DND-41 (cell line): ENCODE measurements around the gene MARCHF9.
A peak's percentile ranks its signal among the peaks of the same experiment; 100 is the strongest.

Experiments
- ATAC-seq: fragments of 200-7000 bp; cut with Tn5 transposase; 3 replicates; pipeline ENCODE4 v1.9.1; 2021; ENCODE audit warnings: low read depth; ENCODE audit not compliant: insufficient read depth
- DNase-seq: peaks from one replicate; pipeline ENCODE4 v3.0.0-alpha.2; 2020
- H2AFZ ChIP-seq: 2 replicates; pipeline ENCODE4 v1.6.0; 2012; ENCODE audit warnings: low read depth, low read length
- H3K27ac ChIP-seq: 2 replicates; pipeline ENCODE4 v1.5.1; 2012; ENCODE audit warnings: low read length, inconsistent platforms
- H3K27me3 ChIP-seq: fragments of 200-600 bp; sonication (generic); 2 replicates; pipeline ENCODE4 v1.6.0; 2012; ENCODE audit warnings: low read length, mild to moderate bottlenecking, inconsistent platforms; ENCODE audit not compliant: insufficient read depth, poor library complexity
- H3K36me3 ChIP-seq: 2 replicates; pipeline ENCODE4 v1.5.1; 2012; ENCODE audit warnings: low read length, inconsistent platforms; ENCODE audit not compliant: insufficient read depth
- H3K4me1 ChIP-seq: 2 replicates; pipeline ENCODE4 v1.5.1; 2012; ENCODE audit warnings: mild to moderate bottlenecking, low read length; ENCODE audit not compliant: insufficient read depth
- H3K4me2 ChIP-seq: 2 replicates; pipeline ENCODE4 v1.6.0; 2012; ENCODE audit warnings: mild to moderate bottlenecking, moderate library complexity, low read length, inconsistent platforms; ENCODE audit not compliant: insufficient read depth
- H3K4me3 ChIP-seq, 2 experiments: fragments of 200-600 bp in 1 of 2; shearing (Covaris generic) in 1 of 2; 2 replicates each; pipeline ENCODE4 v1.5.1; 2012 to 2016; ENCODE audit warnings: inconsistent platforms in 2 of 2, low read length in 2 of 2, mild to moderate bottlenecking in 2 of 2, low read depth in 1 of 2, moderate library complexity in 1 of 2
- H3K79me2 ChIP-seq: 2 replicates; pipeline ENCODE4 v1.6.0; 2012; ENCODE audit warnings: low read length, inconsistent platforms; ENCODE audit not compliant: insufficient read depth
- H3K9ac ChIP-seq: 2 replicates; pipeline ENCODE4 v1.6.0; 2012; ENCODE audit warnings: low read depth, mild to moderate bottlenecking, inconsistent platforms, low read length, moderate library complexity
- H3K9me3 ChIP-seq: 2 replicates; pipeline ENCODE4 v1.5.1; 2012; ENCODE audit warnings: low read length, moderate library complexity, mild to moderate bottlenecking, inconsistent platforms; ENCODE audit not compliant: insufficient read depth, severe bottlenecking
- H4K20me1 ChIP-seq: 2 replicates; pipeline ENCODE4 v1.6.0; 2012; ENCODE audit warnings: low read length; ENCODE audit not compliant: insufficient read depth
- CTCF ChIP-seq: IDR thresholded peaks from 2 replicates; pipeline ENCODE4 v1.5.1; 2012; ENCODE audit warnings: borderline replicate concordance, low read length, moderate library complexity, mild to moderate bottlenecking; ENCODE audit not compliant: poor library complexity, severe bottlenecking; ENCODE audit errors: extremely low read depth
- EZH2 ChIP-seq: IDR thresholded peaks from 3 replicates; pipeline ENCODE4 v1.6.1; 2012; ENCODE audit warnings: borderline replicate concordance, low read depth, mild to moderate bottlenecking, moderate library complexity, low read length, inconsistent platforms; ENCODE audit not compliant: severe bottlenecking

MARCHF9 gene

DNA sequence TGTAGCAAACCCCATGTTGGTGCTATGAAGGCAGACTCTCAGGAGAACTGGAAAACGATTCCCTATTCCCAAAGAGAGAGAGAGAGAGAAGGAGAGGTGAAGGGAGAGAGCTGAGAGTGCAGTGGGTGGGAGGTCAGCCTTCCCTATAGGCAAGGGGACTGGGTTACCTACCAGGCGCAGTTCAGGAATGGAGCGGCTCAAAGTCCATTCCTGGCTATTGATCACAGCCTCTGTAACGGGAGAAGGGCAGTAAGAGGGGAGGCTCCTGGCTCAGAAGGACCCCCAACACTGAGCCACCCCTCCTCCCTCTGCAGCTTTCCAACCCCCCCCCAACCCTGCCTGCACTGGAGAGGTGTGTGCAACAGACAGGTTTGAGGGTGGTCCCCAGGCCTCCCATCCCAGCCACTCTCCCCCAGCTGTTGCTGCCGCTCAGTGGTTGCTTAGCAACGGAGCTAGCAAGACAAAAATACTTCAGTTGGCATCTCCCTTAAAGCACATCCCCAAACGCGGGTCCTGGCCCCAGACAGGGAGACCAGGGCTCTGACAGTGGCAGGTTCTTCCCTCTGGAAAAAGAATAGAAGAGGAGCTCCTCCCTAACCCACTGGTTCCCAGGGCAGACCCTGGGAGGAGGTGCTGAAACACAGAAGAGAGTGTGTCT is 19.6 kb upstream of the MARCHF9 start:
- no peaks in the 10 kb centered on the region for H3K9me3 ChIP-seq
- peaks cover 55% of the 10 kb centered on the region for H3K36me3 ChIP-seq
- ATAC-seq (0 out of 3 replicates have a peak, but pooled peaks have one; percentile 5), DNase-seq (no peak)
- H3K4me3 ChIP-seq: no peak overlapping the region
- no peak overlapping the region for H3K4me2 ChIP-seq
- peaks cover 16% of the 10 kb centered on the region for H3K79me2 ChIP-seq
- peaks cover 15% of the 10 kb centered on the region for H3K4me1 ChIP-seq
- no peak overlapping the region for H2AFZ ChIP-seq
- no peak for TF ChIP-seq CTCF
- no peak for TF ChIP-seq EZH2
- peaks cover 15% of the 10 kb centered on the region for H4K20me1 ChIP-seq
- no peak overlapping the region for H3K9ac ChIP-seq
- H3K27ac ChIP-seq: no peak overlapping the region
- no peaks in the 10 kb centered on the region for H3K27me3 ChIP-seq

GRCh38 chr12:57735952-57736740 is 18.8 kb upstream of the MARCHF9 start:
- no peak overlapping the region for H3K4me3 ChIP-seq

GRCh38 chr12:57736741-57737466 is 18.0 kb upstream of the MARCHF9 start:
- Histone ChIP-seq H3K27me3 (no peaks in the 10 kb centered on the region), H3K4me1 (peaks cover 31% of the 10 kb centered on the region), H4K20me1 (peaks cover 21% of the 10 kb centered on the region), H3K36me3 (peaks cover 39% of the 10 kb centered on the region), H3K27ac (no peak overlapping the region), H3K9ac (no peak overlapping the region), H3K9me3 (no peaks in the 10 kb centered on the region), H3K79me2 (peaks cover 32% of the 10 kb centered on the region), H2AFZ (no peak overlapping the region), H3K4me2 (no peak overlapping the region), H3K4me3 (no peak overlapping the region)
- DNase-seq: no peak
- ATAC-seq: no peak
- TF ChIP-seq EZH2 (no peak), CTCF (no peak)

More at GRCh38 chr12:57735952-57736740, 18.8 kb upstream of the MARCHF9 start:
- no peak overlapping the region for H2AFZ ChIP-seq
- H3K79me2 ChIP-seq: peaks cover 24% of the 10 kb centered on the region
- H3K9me3 ChIP-seq: no peaks in the 10 kb centered on the region
- no peaks in the 10 kb centered on the region for H3K27me3 ChIP-seq
- ATAC-seq (no peak), DNase-seq (no peak)
- peaks cover 21% of the 10 kb centered on the region for H4K20me1 ChIP-seq
- TF ChIP-seq EZH2 (no peak), CTCF (no peak)
- peaks cover 23% of the 10 kb centered on the region for H3K4me1 ChIP-seq
- H3K4me2 ChIP-seq: no peak overlapping the region
- H3K9ac ChIP-seq: no peak overlapping the region
- no peak overlapping the region for H3K27ac ChIP-seq
- peaks cover 47% of the 10 kb centered on the region for H3K36me3 ChIP-seq
